Gastrocnemius medialis (tissue), 4 donors: Measurements from ENCODE around the gene RMND1.

Experiments
- CTCF ChIP-seq, 5 experiments: fragments of 450-650 bp in 3 of 5; fragments of 200-600 bp in 2 of 5; sonication (generic) in 2 of 5; IDR thresholded peaks in 4 of 5; conservative IDR thresholded peaks in 1 of 5; 1 replicate in 4 of 5; 2 replicates in 1 of 5; pipeline ENCODE4 v1.5.1; 2016 to 2019; ENCODE audit warnings: antibody characterized with exemption in 5 of 5, mild to moderate bottlenecking in 3 of 5, moderate library complexity in 3 of 5
- POLR2A ChIP-seq, 2 donors: fragments of 450-650 bp; IDR thresholded peaks; one replicate each; pipeline ENCODE4 v1.6.1; 2017; ENCODE audit warnings: antibody characterized with exemption in 2 of 2, mild to moderate bottlenecking in 2 of 2, moderate library complexity in 2 of 2

- no peak for TF ChIP-seq POLR2A (IDR thresholded peaks at IDR 0.05)
- no peak for TF ChIP-seq CTCF (IDR thresholded peaks at IDR 0.05 in 4 of 5, conservative IDR thresholded peaks at IDR 0.05 in 1 of 5)
Observed at GRCh38 chr6:151494936-151495320, 43.0 kb upstream of the RMND1 start.
